B cell (primary cell): Measurements from ENCODE around the gene UNC5B. TPM values are rescaled to one million over a fixed set of nuclear protein-coding genes. Genes with fewer than 3 reads are reported as not detected.

Experiments
- ATAC-seq: fragments of 200-7000 bp; cut with Tn5 transposase; one replicate; pipeline ENCODE4 v1.10.0; 2021; ENCODE audit warnings: low read depth, mild to moderate bottlenecking, moderate number of reproducible peaks, moderate library complexity
- CTCF ChIA-PET: fragments of 350-600 bp; sonication (Branson Sonifier 250); formaldehyde crosslinking; loops from one replicate; lab custom pipeline; 2021; ENCODE audit warnings: antibody characterized with exemption, inconsistent platforms; lab: Charles Lee
- POLR2A ChIA-PET: fragments of 350-600 bp; sonication (Branson Sonifier 250); formaldehyde crosslinking; loops from one replicate; lab custom pipeline; 2021; ENCODE audit warnings: antibody characterized with exemption; lab: Charles Lee
- DNase-seq: peaks from one replicate; pipeline ENCODE4 v3.0.0; 2013
- H2AFZ ChIP-seq: 2 replicates; pipeline ENCODE4 v1.6.1; 2012; ENCODE audit warnings: mild to moderate bottlenecking, low read depth, low read length; ENCODE audit not compliant: insufficient read depth, poor library complexity, severe bottlenecking
- H3K27ac ChIP-seq, 2 donors: 1 replicate in 1 of 2; 2 replicates in 1 of 2; pipeline ENCODE4 v1.5.1; 2012 to 2013; ENCODE audit warnings: low read length in 2 of 2, mild to moderate bottlenecking in 2 of 2, moderate library complexity in 1 of 2
- H3K27me3 ChIP-seq, 4 experiments: fragments of 200-600 bp in 1 of 4; sonication (generic) in 1 of 4; replicated peaks in 1 of 4; 1 replicate in 2 of 4; 2 replicates in 2 of 4; pipeline versions ENCODE4 v1.6.1 to v1.7.0; 2013 to 2016; ENCODE audit warnings: low read length in 3 of 4, mild to moderate bottlenecking in 2 of 4, mixed read lengths in 1 of 4, moderate library complexity in 1 of 4; ENCODE audit not compliant: insufficient read depth in 4 of 4, control insufficient read depth in 3 of 4; ENCODE audit errors: control extremely low read depth in 1 of 4
- H3K36me3 ChIP-seq, 2 experiments: replicated peaks in 1 of 2; 1 replicate in 1 of 2; 2 replicates in 1 of 2; pipeline versions ENCODE4 v1.6.1 to v1.7.1; 2013; ENCODE audit warnings: low read length in 1 of 2; ENCODE audit not compliant: insufficient read depth in 2 of 2, control insufficient read depth in 1 of 2; ENCODE audit errors: control extremely low read depth in 1 of 2, extremely low read depth in 1 of 2
- H3K4me1 ChIP-seq, 2 donors: fragments of 200-600 bp in 1 of 2; sonication (generic) in 1 of 2; 1 replicate in 1 of 2; 2 replicates in 1 of 2; pipeline versions ENCODE4 v1.5.1 to v1.6.1; 2013 to 2017; ENCODE audit warnings: low read length in 2 of 2; ENCODE audit not compliant: control insufficient read depth in 2 of 2, insufficient read depth in 2 of 2
- H3K4me2 ChIP-seq: replicated peaks from 2 replicates; pipeline ENCODE3; 2012; ENCODE audit warnings: mild to moderate bottlenecking, low read depth, low read length; ENCODE audit not compliant: poor library complexity, severe bottlenecking
- H3K4me3 ChIP-seq, 5 experiments: fragments of 200-600 bp in 1 of 5; sonication (generic) in 1 of 5; 1 replicate in 3 of 5; 2 replicates in 2 of 5; pipeline versions ENCODE4 v1.5.1 to v1.7.0; 2011 to 2016; ENCODE audit warnings: low read length in 4 of 5, mild to moderate bottlenecking in 4 of 5, low read depth in 2 of 5, control low read depth in 1 of 5, moderate library complexity in 1 of 5; ENCODE audit not compliant: insufficient read depth in 1 of 5; ENCODE audit errors: control extremely low read depth in 1 of 5, extremely low read depth in 1 of 5
- H3K79me2 ChIP-seq: fragments of 200-600 bp; sonication (generic); one replicate; pipeline ENCODE4 v1.6.0; 2016; ENCODE audit warnings: low read length; ENCODE audit not compliant: control insufficient read depth, insufficient read depth
- H3K9ac ChIP-seq: fragments of 200-600 bp; sonication (generic); 2 replicates; pipeline ENCODE4 v1.6.1; 2017; ENCODE audit warnings: mild to moderate bottlenecking, low read length, moderate library complexity
- H3K9me3 ChIP-seq, 3 donors: one replicate each; pipeline versions ENCODE4 v1.6.1 to v1.7.1; 2013; ENCODE audit warnings: low read length in 2 of 3; ENCODE audit not compliant: control insufficient read depth in 2 of 3, insufficient read depth in 1 of 3; ENCODE audit errors: control extremely low read depth in 1 of 3
- H4K20me1 ChIP-seq: 2 replicates; pipeline ENCODE4 v1.6.0; 2012; ENCODE audit warnings: mild to moderate bottlenecking, low read length; ENCODE audit not compliant: insufficient read depth, control insufficient read depth, poor library complexity, severe bottlenecking
- H3K27ac Mint-ChIP-seq: one replicate; pipeline ENCODE4 v1.8.0; 2021; ENCODE audit warnings: mixed read lengths
- H3K27me3 Mint-ChIP-seq: one replicate; pipeline ENCODE4 v1.8.0; 2021; ENCODE audit warnings: mixed read lengths
- H3K4me1 Mint-ChIP-seq: one replicate; pipeline ENCODE4 v1.8.0; 2021; ENCODE audit warnings: mixed read lengths
- H3K4me3 Mint-ChIP-seq: one replicate; pipeline ENCODE4 v1.8.0; 2021; ENCODE audit warnings: mixed read lengths
- H3K9me3 Mint-ChIP-seq: one replicate; pipeline ENCODE4 v1.8.0; 2022; ENCODE audit warnings: mixed read lengths; ENCODE audit not compliant: insufficient read depth
- EZH2 ChIP-seq: IDR thresholded peaks from 2 replicates; pipeline ENCODE4 v1.6.1; 2012; ENCODE audit warnings: borderline replicate concordance, low read depth, mild to moderate bottlenecking, moderate library complexity, low read length; ENCODE audit not compliant: insufficient read depth, poor library complexity, severe bottlenecking
- WGBS: methylation state at CpG from one replicate; pipeline ENCODE4 v1.1.5; 2013; ENCODE audit warnings: missing lambda C conversion rate; ENCODE audit not compliant: insufficient coverage; 5-methylcytosine and 5-hydroxymethylcytosine counted together
- intact Hi-C: fragments of 100-400 bp; cut with micrococcal nuclease; formaldehyde crosslinking; loops from one replicate; pipeline ENCODE4 v1.10.0; 2022
- polyA plus RNA-seq: library from polyadenylated mRNA; depleted of rRNA; stranded (reverse); fragments of >200 nt; gene quantifications from 2 replicates; pipeline ENCODE4 v1.2.3, GENCODE V29; 2012
- total RNA-seq, 2 donors: library from RNA; stranded (reverse); fragments of 120-200 nt in 1 of 2; gene quantifications; 1 replicate in 1 of 2; 2 replicates in 1 of 2; pipeline versions ENCODE4 v1.2.3 to v1.2.4, GENCODE V29; 2013 to 2022
- TF ChIP-seq, protein P1 (sequence below): fragments of 200-600 bp; IDR thresholded peaks from one replicate; pipeline ENCODE4 v1.8.0; 2022; ENCODE audit warnings: antibody characterized with exemption, mild to moderate bottlenecking

Gene UNC5B
- total and polyA plus RNA-seq, 2 donors (not counting 1 experiment from before 2014, with no cell fraction given): not detected

DNA sequence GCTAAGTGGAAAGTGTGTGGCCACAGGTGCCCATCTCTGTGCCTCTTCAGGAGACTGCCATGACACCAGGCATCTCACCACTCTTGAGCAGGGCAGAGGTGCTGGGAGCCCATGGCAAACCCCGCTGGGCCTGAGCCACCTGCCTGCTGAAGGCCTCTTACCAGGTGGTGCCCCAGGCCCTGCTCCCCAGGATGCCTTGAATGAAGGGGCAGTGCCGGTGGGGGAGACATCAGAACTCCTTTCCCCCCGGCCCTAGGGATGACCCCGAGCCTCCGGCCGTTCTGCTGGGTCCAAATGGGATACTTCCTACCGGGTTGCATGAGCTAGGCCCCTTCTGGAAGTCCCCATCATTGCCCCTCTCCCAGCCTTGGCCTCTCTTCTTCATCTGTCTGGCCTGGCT, 37.6 kb downstream of the UNC5B start:
- Mint-ChIP-seq H3K4me3 (no peak overlapping the region), H3K4me1 (no peaks in the 10 kb centered on the region), H3K9me3 (no peaks in the 10 kb centered on the region), H3K27ac (no peak overlapping the region), H3K27me3 (peaks cover 25% of the 10 kb centered on the region)
- POLR2A ChIA-PET: no interaction called here
- Histone ChIP-seq H3K27ac (no peak overlapping the region), H4K20me1 (no peaks in the 10 kb centered on the region), H3K9ac (no peak overlapping the region), H3K36me3 (no peaks in the 10 kb centered on the region), H3K9me3 (no peaks in the 10 kb centered on the region), H3K4me1 (no peaks in the 10 kb centered on the region), H3K79me2 (no peaks in the 10 kb centered on the region), H3K4me2 (no peak overlapping the region), H3K4me3 (no peak overlapping the region), H3K27me3 (peaks cover 0 to 5% (median 2%) of the 10 kb centered on the region in 4 experiments), H2AFZ (no peak overlapping the region)
- intact Hi-C loops: no loop called here
- ATAC-seq: no peak
- CTCF ChIA-PET: no interaction called here
- no peak for DNase-seq
- WGBS: 85% methylated on average over 7 of the region's 7 CpGs
- TF ChIP-seq, protein P1, sequence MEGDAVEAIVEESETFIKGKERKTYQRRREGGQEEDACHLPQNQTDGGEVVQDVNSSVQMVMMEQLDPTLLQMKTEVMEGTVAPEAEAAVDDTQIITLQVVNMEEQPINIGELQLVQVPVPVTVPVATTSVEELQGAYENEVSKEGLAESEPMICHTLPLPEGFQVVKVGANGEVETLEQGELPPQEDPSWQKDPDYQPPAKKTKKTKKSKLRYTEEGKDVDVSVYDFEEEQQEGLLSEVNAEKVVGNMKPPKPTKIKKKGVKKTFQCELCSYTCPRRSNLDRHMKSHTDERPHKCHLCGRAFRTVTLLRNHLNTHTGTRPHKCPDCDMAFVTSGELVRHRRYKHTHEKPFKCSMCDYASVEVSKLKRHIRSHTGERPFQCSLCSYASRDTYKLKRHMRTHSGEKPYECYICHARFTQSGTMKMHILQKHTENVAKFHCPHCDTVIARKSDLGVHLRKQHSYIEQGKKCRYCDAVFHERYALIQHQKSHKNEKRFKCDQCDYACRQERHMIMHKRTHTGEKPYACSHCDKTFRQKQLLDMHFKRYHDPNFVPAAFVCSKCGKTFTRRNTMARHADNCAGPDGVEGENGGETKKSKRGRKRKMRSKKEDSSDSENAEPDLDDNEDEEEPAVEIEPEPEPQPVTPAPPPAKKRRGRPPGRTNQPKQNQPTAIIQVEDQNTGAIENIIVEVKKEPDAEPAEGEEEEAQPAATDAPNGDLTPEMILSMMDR: no peak
- no peak for TF ChIP-seq EZH2

DNA sequence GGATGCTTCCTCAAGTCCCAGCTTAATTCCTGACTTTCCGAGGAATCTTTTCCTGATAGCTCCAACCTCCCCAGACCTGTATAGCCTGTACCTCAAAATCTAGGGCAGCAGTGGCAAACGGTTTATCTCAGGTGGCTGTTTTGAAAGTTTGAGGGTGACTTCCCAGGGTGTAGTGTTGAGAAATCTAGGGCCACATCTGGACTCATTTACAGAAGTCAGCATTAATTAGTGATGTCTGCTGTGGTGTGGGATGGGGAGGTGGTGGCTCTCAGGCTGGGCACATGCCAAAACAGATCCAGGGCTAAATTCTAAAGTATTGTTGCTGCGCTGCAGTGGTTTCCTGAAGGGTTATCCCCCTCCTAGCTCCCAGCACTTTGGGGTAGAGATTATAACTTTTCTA, 38.0 kb downstream of the UNC5B start:
- Histone ChIP-seq H3K27me3 (peaks cover 0 to 3% (median under 1%) of the 10 kb centered on the region in 4 experiments), H2AFZ (no peak overlapping the region), H3K4me2 (no peak overlapping the region), H3K4me1 (no peaks in the 10 kb centered on the region), H4K20me1 (no peaks in the 10 kb centered on the region), H3K27ac (no peak overlapping the region), H3K9me3 (no peaks in the 10 kb centered on the region), H3K4me3 (no peak overlapping the region), H3K36me3 (no peaks in the 10 kb centered on the region), H3K79me2 (no peaks in the 10 kb centered on the region), H3K9ac (no peak overlapping the region)
- intact Hi-C loops: no loop called here
- no peaks in the 10 kb centered on the region for H3K9me3 Mint-ChIP-seq
- CTCF ChIA-PET: no interaction called here
- H3K4me1 Mint-ChIP-seq: no peaks in the 10 kb centered on the region
- H3K4me3 Mint-ChIP-seq: no peak overlapping the region
- POLR2A ChIA-PET: no interaction called here
- ATAC-seq: no peak
- DNase-seq: no peak
- no peak overlapping the region for H3K27ac Mint-ChIP-seq
- no CpG with 5 or more reads among the region's 3 CpGs for WGBS
- H3K27me3 Mint-ChIP-seq: peaks cover 24% of the 10 kb centered on the region
- no peak for TF ChIP-seq EZH2
- TF ChIP-seq, protein P1: no peak
